Activated CD8-positive, alpha-beta T cell treated with anti-CD3 and anti-CD28 coated beads for 36 hours (primary cell): ENCODE data around the gene EPS15. TPM values are rescaled to one million over a fixed set of nuclear protein-coding genes. Genes with fewer than 3 reads are reported as not detected.
A peak's percentile ranks its signal among the peaks of the same experiment; 100 is the strongest.
"Not testable (repeated sequence)": the region's sequence is repeated elsewhere in the genome, so short reads cannot be mapped to it uniquely, and the experiment has no call there.

Experiments used
- ATAC-seq: fragments of 200-7000 bp; cut with Tn5 transposase; one replicate; pipeline ENCODE4 v1.10.0; 2021; ENCODE audit warnings: mild to moderate bottlenecking, moderate library complexity
- CTCF ChIA-PET: fragments of 350-600 bp; sonication (Branson Sonifier 250); formaldehyde crosslinking; loops from one replicate; lab custom pipeline; 2021; ENCODE audit warnings: antibody characterized with exemption; lab: Charles Lee
- POLR2A ChIA-PET: fragments of 350-600 bp; sonication (Branson Sonifier 250); formaldehyde crosslinking; loops from one replicate; lab custom pipeline; 2021; ENCODE audit warnings: antibody characterized with exemption; lab: Charles Lee
- DNase-seq: peaks from one replicate; pipeline ENCODE4 v3.0.0-alpha.2; 2020
- H3K27ac Mint-ChIP-seq: one replicate; pipeline ENCODE4 v1.8.0; 2021; ENCODE audit warnings: mild to moderate bottlenecking, mixed read lengths
- H3K27me3 Mint-ChIP-seq: one replicate; pipeline ENCODE4 v1.8.0; 2021; ENCODE audit warnings: mixed read lengths
- H3K36me3 Mint-ChIP-seq: one replicate; pipeline ENCODE4 v1.8.0; 2021; ENCODE audit warnings: low read depth, mixed read lengths
- H3K4me1 Mint-ChIP-seq: one replicate; pipeline ENCODE4 v1.8.0; 2021; ENCODE audit warnings: low read depth, mixed read lengths
- H3K4me3 Mint-ChIP-seq: one replicate; pipeline ENCODE4 v1.8.0; 2021; ENCODE audit warnings: mild to moderate bottlenecking, moderate library complexity, mixed read lengths
- H3K9me3 Mint-ChIP-seq: one replicate; pipeline ENCODE4 v1.8.0; 2021; ENCODE audit warnings: mixed read lengths
- intact Hi-C: fragments of 100-400 bp; cut with micrococcal nuclease; formaldehyde crosslinking; loops from one replicate; pipeline ENCODE4 v1.10.0; 2022
- total RNA-seq, 2 experiments: library from RNA; stranded (reverse); gene quantifications; one replicate each; pipeline ENCODE4 v1.2.3, GENCODE V29; 2021
- TF ChIP-seq, protein P1 (sequence below): fragments of 200-600 bp; IDR thresholded peaks from one replicate; pipeline ENCODE4 v1.8.0; 2022; ENCODE audit warnings: antibody characterized with exemption, mild to moderate bottlenecking

The EPS15 gene
- total RNA-seq, 2 experiments from 2014 or later, result 56.6 to 63.6 TPM

DNA sequence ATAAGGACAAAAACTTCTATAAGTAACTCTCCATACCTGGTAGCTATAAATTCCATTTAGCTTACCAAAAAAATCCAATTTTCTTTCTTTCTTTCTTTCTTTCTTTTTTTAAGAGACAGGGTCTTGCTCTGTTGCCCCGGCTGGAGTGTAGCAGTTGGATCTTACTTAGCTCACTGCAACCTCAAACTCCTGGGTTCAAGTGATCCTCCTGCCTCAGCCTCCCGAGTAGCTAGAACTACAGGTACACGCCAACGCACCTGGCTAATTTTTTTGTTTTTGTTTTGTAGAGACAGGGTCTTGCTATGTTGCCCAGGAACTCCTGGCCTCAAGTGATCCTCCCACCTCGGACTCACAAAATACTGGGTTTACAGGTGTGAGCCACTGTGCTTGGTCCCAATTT is 75.5 kb downstream of the EPS15 start:
- Mint-ChIP-seq H3K27ac (no peak overlapping the region), H3K36me3 (peaks cover 38% of the 10 kb centered on the region), H3K4me3 (no peak overlapping the region), H3K4me1 (peaks cover 46% of the 10 kb centered on the region), H3K9me3 (no peaks in the 10 kb centered on the region), H3K27me3 (no peaks in the 10 kb centered on the region)
- POLR2A ChIA-PET, result interaction anchor here (0.6 to 2.0 kb wide), 2 partner anchors 17 to 441 kb away, joined by 3 to 5 read pairs; no protein-coding TSS in a partner anchor
- CTCF ChIA-PET, result no interaction called here
- DNase-seq, result no peak
- ATAC-seq, result no peak
- TF ChIP-seq, protein P1, sequence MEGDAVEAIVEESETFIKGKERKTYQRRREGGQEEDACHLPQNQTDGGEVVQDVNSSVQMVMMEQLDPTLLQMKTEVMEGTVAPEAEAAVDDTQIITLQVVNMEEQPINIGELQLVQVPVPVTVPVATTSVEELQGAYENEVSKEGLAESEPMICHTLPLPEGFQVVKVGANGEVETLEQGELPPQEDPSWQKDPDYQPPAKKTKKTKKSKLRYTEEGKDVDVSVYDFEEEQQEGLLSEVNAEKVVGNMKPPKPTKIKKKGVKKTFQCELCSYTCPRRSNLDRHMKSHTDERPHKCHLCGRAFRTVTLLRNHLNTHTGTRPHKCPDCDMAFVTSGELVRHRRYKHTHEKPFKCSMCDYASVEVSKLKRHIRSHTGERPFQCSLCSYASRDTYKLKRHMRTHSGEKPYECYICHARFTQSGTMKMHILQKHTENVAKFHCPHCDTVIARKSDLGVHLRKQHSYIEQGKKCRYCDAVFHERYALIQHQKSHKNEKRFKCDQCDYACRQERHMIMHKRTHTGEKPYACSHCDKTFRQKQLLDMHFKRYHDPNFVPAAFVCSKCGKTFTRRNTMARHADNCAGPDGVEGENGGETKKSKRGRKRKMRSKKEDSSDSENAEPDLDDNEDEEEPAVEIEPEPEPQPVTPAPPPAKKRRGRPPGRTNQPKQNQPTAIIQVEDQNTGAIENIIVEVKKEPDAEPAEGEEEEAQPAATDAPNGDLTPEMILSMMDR, result no peak
- intact Hi-C loops, result no loop called here

DNA sequence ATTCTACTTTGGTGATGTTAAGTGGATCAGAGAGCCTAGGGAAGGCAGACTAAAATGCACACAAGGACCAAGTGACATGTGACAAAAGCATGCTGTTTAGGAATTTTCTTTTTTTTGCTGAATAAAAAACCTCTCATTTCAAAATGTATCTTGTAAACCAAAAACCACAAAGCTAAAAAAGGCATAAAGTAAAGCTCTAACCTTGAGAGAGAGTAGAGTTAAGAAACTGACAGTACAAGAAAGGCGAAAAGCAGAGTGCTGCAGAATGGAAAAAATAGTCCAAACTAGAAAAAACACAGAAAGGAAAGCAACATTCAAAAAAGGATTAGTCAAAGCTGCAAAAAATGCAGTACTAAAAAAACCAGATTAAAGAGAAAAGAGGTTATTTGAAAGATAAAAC is 76.5 kb downstream of the EPS15 start:
- Mint-ChIP-seq H3K27ac (peak overlapping the region; percentile 80), H3K36me3 (peaks cover 34% of the 10 kb centered on the region), H3K4me3 (no peak overlapping the region), H3K9me3 (no peaks in the 10 kb centered on the region), H3K4me1 (peaks cover 47% of the 10 kb centered on the region), H3K27me3 (no peaks in the 10 kb centered on the region)
- POLR2A ChIA-PET, result no interaction called here
- no peak for DNase-seq
- TF ChIP-seq, protein P1, result no peak
- CTCF ChIA-PET, result interaction anchor here (1.4 kb wide), 1 partner anchor 94 kb away, joined by 3 read pairs; no protein-coding TSS in a partner anchor
- no peak for ATAC-seq
- intact Hi-C loops, result no loop called here

DNA sequence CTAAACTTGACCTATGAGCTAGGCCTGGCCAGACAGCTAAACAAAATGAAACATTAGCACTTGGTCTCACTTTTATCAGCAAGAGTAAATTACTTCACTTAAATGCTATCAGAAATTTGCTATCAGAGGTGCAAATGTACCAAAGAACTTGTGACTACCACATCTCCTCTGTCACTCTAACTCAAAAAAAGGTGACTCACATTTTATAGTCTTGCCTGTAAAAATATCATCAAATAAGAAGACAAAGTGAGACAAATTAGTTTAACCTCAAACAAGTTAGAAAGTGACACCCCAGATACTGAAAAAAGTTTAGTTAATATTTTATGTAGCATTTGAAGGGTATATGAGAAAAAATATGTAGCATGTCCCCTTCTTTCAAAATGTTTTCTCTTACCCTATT is 76.9 kb downstream of the EPS15 start:
- no peaks in the 10 kb centered on the region for H3K27me3 Mint-ChIP-seq
- intact Hi-C loops, result no loop called here
- ATAC-seq, result no peak
- peaks cover 47% of the 10 kb centered on the region for H3K4me1 Mint-ChIP-seq
- ChIA-PET POLR2A (no interaction called here), CTCF (interaction anchor here (1.4 kb wide), 1 partner anchor 94 kb away, joined by 3 read pairs; no protein-coding TSS in a partner anchor)
- DNase-seq, result no peak
- H3K36me3 Mint-ChIP-seq, result peaks cover 29% of the 10 kb centered on the region
- H3K4me3 Mint-ChIP-seq, result no peak overlapping the region
- peak overlapping the region; percentile 80 for H3K27ac Mint-ChIP-seq
- TF ChIP-seq, protein P1, result no peak
- H3K9me3 Mint-ChIP-seq, result no peaks in the 10 kb centered on the region

DNA sequence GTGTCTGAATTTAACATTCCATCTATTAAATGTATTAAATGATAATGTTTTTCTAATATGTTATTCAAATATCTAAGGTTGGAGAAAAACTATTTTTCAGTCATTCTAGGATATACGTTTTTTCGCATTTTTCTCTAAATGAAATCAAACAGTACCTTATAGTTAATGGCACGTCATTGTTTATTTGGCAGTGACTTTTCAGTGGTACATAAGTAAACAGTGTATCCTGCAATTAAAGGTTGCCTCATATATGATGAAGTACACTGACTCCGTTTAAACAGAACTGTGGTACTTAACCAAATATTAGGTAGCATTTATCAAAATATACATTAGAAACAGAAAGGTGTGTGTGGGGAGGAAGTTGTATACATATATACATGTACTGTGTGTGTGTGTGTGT is 79.2 kb downstream of the EPS15 start:
- TF ChIP-seq, protein P1, result no peak
- ChIA-PET CTCF (interaction anchor here (1.8 kb wide), 1 partner anchor 17 kb away, joined by 4 read pairs; no protein-coding TSS in a partner anchor), POLR2A (no interaction called here)
- ATAC-seq (no peak), DNase-seq (no peak)
- Mint-ChIP-seq H3K27ac (no peak overlapping the region), H3K4me1 (peaks cover 40% of the 10 kb centered on the region), H3K36me3 (peaks cover 29% of the 10 kb centered on the region), H3K27me3 (no peaks in the 10 kb centered on the region), H3K4me3 (no peak overlapping the region), H3K9me3 (no peaks in the 10 kb centered on the region)
- intact Hi-C loops, result no loop called here

DNA sequence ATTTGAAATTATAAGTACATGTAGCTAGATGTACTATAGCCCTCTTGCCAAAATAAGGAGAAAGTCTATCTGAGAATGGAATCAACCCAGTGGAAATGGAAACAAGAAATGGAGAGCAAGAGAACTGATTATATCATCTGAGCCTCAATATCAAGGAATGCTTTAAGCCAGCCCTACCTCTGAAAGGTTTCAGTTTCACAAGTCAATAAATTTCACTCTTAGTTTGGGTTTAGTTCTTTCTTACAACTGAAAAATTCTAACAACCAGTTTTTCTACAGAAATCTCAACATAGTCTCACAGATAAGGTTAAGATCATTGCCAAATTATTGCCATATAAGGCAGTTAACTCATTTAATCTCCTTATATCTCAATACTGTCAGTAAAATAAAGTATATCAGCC is 80.0 kb downstream of the EPS15 start:
- Mint-ChIP-seq H3K27ac (no peak overlapping the region), H3K4me1 (peaks cover 37% of the 10 kb centered on the region), H3K27me3 (no peaks in the 10 kb centered on the region), H3K9me3 (no peaks in the 10 kb centered on the region), H3K36me3 (peaks cover 28% of the 10 kb centered on the region), H3K4me3 (no peak overlapping the region)
- CTCF ChIA-PET, result interaction anchor here (1.8 kb wide), 1 partner anchor 16 kb away, joined by 4 read pairs; no protein-coding TSS in a partner anchor
- POLR2A ChIA-PET, result no interaction called here
- DNase-seq (no peak), ATAC-seq (no peak)
- intact Hi-C loops, result no loop called here
- TF ChIP-seq, protein P1, result no peak

DNA sequence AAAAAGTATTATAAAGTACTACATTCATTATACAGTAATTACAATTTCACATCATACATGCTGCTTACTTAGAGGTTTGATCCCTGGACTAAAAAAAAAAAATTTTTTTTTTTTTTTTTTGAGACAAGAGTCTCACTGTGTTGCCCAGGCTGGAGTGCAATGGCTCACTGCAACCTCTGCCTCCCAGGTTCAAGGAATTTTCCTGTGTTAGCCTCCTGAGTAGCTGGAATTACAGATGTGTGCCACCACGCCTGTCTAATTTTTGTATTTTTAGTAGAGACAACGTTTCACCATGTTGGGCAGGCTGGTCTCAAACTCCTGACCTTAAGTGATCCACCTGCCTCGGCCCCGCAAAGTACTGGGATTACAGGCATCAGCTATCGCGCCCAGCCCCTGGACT is 81.7 kb downstream of the EPS15 start:
- POLR2A ChIA-PET, DNase-seq, ATAC-seq, H3K4me3 Mint-ChIP-seq, H3K27me3 Mint-ChIP-seq, H3K9me3 Mint-ChIP-seq, intact Hi-C loops, CTCF ChIA-PET, H3K27ac Mint-ChIP-seq: not testable (repeated sequence)
- Mint-ChIP-seq H3K36me3 (peaks cover 31% of the 10 kb centered on the region), H3K4me1 (peaks cover 30% of the 10 kb centered on the region)
